ENCODE results near the gene SLC25A23.
A peak's percentile ranks its signal among the peaks of the same experiment; 100 is the strongest.

SLC25A23 gene

DNA sequence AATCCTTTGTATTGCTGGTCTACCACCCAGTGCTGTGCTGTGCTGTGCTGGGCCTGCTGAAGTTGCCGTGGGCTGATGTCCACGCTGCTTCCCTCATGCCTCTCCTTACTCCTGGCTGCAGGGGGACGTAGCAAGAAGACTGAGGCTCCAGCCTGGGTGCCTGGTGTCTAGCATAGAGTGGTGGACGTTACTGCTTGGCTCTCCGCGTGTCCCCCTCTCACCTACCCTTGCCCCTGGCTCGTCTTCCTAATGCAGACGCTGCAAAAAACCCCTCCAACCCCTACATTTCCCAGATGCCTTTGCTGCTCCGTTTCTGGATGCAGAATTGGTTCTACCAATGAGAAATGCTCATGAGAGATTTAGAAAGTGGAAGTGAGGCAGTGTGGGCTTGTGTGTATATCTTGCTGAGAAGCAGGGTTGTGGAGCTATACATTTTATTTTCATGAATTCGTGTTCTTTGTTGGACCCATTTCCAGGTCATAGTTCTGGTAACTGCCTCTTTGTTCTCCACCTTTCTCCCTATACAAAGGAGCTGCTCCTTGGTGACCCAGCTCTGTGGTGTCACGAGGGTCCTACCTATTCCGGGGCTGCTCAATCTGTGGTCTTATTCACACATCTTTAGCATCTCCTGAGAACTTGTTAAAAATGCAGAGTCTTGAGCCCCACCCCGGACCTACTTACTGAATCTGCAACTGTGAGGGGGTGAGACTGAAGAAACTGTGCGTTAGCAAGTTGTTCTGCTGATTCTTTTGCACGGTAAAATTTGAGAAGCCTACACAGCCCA lies 29.9 kb upstream of the SLC25A23 start:
- no peaks in the 10 kb centered on the region for H3K36me3 ChIP-seq (ENCODE audit: control insufficient read depth in 4 of 4, insufficient read depth in 4 of 4, low read length in 3 of 4)
- H3K27me3 ChIP-seq (replicated peaks in 2 of 5; ENCODE audit: control insufficient read depth in 4 of 5, insufficient read depth in 5 of 5, low read length in 4 of 5), result no peaks in the 10 kb centered on the region
- WGBS (ENCODE audit: insufficient coverage), result 72% methylated on average over 7 of the region's 15 CpGs
- H3K4me1 ChIP-seq (ENCODE audit: control extremely low read depth in 1 of 4, control insufficient read depth in 4 of 4, insufficient read depth in 4 of 4, low read length in 3 of 4), result no peaks in the 10 kb centered on the region
- peak overlapping the region in 2 of 7 experiments; percentile 7 to 17 for H3K4me3 ChIP-seq (ENCODE audit: control insufficient read depth in 1 of 7, extremely low read depth in 1 of 7, insufficient read depth in 4 of 7, low read depth in 2 of 7, low read length in 6 of 7)
- peaks cover 0 to 9% (median 3%) of the 10 kb centered on the region in 5 experiments for H3K9me3 ChIP-seq (ENCODE audit: control extremely low read depth in 1 of 5, control insufficient read depth in 4 of 5, insufficient read depth in 2 of 5, low read depth in 1 of 5, low read length in 4 of 5)
- no peak for DNase-seq
- ChIA-PET POLR2A (no interaction called here), CTCF (no interaction called here)
- H3K27ac ChIP-seq (ENCODE audit: insufficient read depth in 1 of 2, low read depth in 1 of 2, low read length in 2 of 2, poor library complexity in 1 of 2, severe bottlenecking in 2 of 2), result no peak overlapping the region

DNA sequence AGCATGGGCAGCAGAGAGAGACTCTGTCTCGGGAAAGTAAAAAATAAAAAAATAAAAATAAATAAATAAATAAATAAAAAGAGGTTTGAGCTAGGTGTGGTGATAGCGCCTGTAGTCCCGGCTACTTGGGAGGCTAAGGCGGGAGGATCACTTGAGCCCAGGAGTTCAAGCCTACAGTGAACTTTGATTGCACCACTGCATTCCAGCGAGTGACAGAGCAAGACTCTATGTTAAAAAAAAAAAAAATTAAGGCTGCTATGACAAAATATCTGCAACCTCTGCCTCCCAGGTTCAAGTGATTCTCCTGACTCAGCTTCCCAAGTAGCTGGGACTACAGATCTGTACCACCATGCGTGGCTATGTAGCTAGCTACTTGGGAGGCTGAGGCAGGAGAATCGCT lies 25.2 kb upstream of the SLC25A23 start:
- no peak for DNase-seq
- no peaks in the 10 kb centered on the region for H3K27me3 ChIP-seq (replicated peaks in 2 of 5; ENCODE audit: control insufficient read depth in 4 of 5, insufficient read depth in 5 of 5, low read length in 4 of 5)
- peaks cover 0 to 20% (median 18%) of the 10 kb centered on the region in 4 experiments for H3K4me1 ChIP-seq (ENCODE audit: control extremely low read depth in 1 of 4, control insufficient read depth in 4 of 4, insufficient read depth in 4 of 4, low read length in 3 of 4)
- H3K4me3 ChIP-seq (ENCODE audit: control insufficient read depth in 1 of 7, extremely low read depth in 1 of 7, insufficient read depth in 4 of 7, low read depth in 2 of 7, low read length in 6 of 7), result no peak overlapping the region
- no peak overlapping the region for H3K27ac ChIP-seq (ENCODE audit: insufficient read depth in 1 of 2, low read depth in 1 of 2, low read length in 2 of 2, poor library complexity in 1 of 2, severe bottlenecking in 2 of 2)
- H3K36me3 ChIP-seq (ENCODE audit: control insufficient read depth in 4 of 4, insufficient read depth in 4 of 4, low read length in 3 of 4), result no peaks in the 10 kb centered on the region
- ChIA-PET CTCF (interaction anchor here (0.7 to 1.4 kb wide), 2 partner anchors 18 to 230 kb away, joined by 3 to 4 read pairs; no protein-coding TSS in a partner anchor), POLR2A (no interaction called here)
- WGBS (ENCODE audit: insufficient coverage), result 96% methylated on average over 5 of the region's 7 CpGs
- H3K9me3 ChIP-seq (ENCODE audit: control extremely low read depth in 1 of 5, control insufficient read depth in 4 of 5, insufficient read depth in 2 of 5, low read depth in 1 of 5, low read length in 4 of 5), result no peaks in the 10 kb centered on the region

DNA sequence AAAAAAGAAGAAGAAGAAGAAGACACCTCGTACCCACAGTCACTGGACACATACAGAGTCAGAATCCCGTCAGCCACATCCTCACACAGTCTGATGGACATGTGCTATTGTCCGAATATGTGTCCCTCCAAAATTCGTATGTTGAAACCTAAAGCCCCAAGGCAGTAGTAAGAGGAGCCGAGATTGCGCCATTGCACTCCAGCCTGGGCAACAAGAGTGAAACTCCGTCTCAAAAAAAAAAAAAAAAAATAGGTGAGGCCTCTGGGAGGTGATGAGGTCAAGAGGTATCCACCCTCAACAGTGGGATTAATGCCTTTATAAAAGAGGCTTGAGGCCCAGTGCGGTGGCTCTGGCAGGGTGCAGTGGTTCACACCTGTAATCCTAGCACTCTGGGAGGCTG lies 24.6 kb upstream of the SLC25A23 start:
- Histone ChIP-seq H3K4me3 (ENCODE audit: control insufficient read depth in 1 of 7, extremely low read depth in 1 of 7, insufficient read depth in 4 of 7, low read depth in 2 of 7, low read length in 6 of 7) (no peak overlapping the region), H3K27me3 (replicated peaks in 2 of 5; ENCODE audit: control insufficient read depth in 4 of 5, insufficient read depth in 5 of 5, low read length in 4 of 5) (no peaks in the 10 kb centered on the region), H3K36me3 (ENCODE audit: control insufficient read depth in 4 of 4, insufficient read depth in 4 of 4, low read length in 3 of 4) (no peaks in the 10 kb centered on the region), H3K4me1 (ENCODE audit: control extremely low read depth in 1 of 4, control insufficient read depth in 4 of 4, insufficient read depth in 4 of 4, low read length in 3 of 4) (peaks cover 0 to 20% (median 18%) of the 10 kb centered on the region in 4 experiments), H3K27ac (ENCODE audit: insufficient read depth in 1 of 2, low read depth in 1 of 2, low read length in 2 of 2, poor library complexity in 1 of 2, severe bottlenecking in 2 of 2) (no peak overlapping the region), H3K9me3 (ENCODE audit: control extremely low read depth in 1 of 5, control insufficient read depth in 4 of 5, insufficient read depth in 2 of 5, low read depth in 1 of 5, low read length in 4 of 5) (no peaks in the 10 kb centered on the region)
- CTCF ChIA-PET, result no interaction called here
- 97% methylated on average over 6 of the region's 8 CpGs for WGBS (ENCODE audit: insufficient coverage)
- no peak for DNase-seq
- POLR2A ChIA-PET, result no interaction called here

DNA sequence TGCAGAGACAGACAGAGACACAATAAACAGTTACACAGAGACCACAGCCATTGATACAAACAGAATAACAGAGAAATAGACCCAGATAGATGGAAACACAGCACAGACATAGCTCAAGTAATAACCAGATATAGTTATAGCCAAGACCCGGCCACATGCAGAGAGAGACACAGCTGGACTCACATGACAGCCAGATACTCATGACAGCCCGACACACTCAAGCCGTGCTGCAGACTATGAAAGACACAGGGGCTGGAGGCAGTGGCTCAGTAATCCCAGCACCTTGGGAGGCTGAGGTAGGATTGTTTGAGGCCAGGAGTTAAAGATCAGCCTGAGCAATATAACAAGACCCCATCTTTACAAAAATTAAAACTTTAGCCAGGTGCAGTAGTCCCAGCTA lies 23.6 kb upstream of the SLC25A23 start:
- peaks cover 0 to 3% (median 0%) of the 10 kb centered on the region in 4 experiments for H3K36me3 ChIP-seq (ENCODE audit: control insufficient read depth in 4 of 4, insufficient read depth in 4 of 4, low read length in 3 of 4)
- ChIA-PET POLR2A (no interaction called here), CTCF (interaction anchor here (1.3 to 3.6 kb wide), 3 partner anchors 9 to 20 kb away, joined by 3 to 18 read pairs (median 4); partner anchors contain the start of gene TUBB4A)
- DNase-seq, result no peak
- peaks cover 0 to 20% (median 18%) of the 10 kb centered on the region in 4 experiments for H3K4me1 ChIP-seq (ENCODE audit: control extremely low read depth in 1 of 4, control insufficient read depth in 4 of 4, insufficient read depth in 4 of 4, low read length in 3 of 4)
- no peak overlapping the region for H3K27ac ChIP-seq (ENCODE audit: insufficient read depth in 1 of 2, low read depth in 1 of 2, low read length in 2 of 2, poor library complexity in 1 of 2, severe bottlenecking in 2 of 2)
- no peaks in the 10 kb centered on the region for H3K9me3 ChIP-seq (ENCODE audit: control extremely low read depth in 1 of 5, control insufficient read depth in 4 of 5, insufficient read depth in 2 of 5, low read depth in 1 of 5, low read length in 4 of 5)
- no CpG with 5 or more reads among the region's 3 CpGs for WGBS (ENCODE audit: insufficient coverage)
- no peaks in the 10 kb centered on the region for H3K27me3 ChIP-seq (replicated peaks in 2 of 5; ENCODE audit: control insufficient read depth in 4 of 5, insufficient read depth in 5 of 5, low read length in 4 of 5)
- no peak overlapping the region for H3K4me3 ChIP-seq (ENCODE audit: control insufficient read depth in 1 of 7, extremely low read depth in 1 of 7, insufficient read depth in 4 of 7, low read depth in 2 of 7, low read length in 6 of 7)

DNA sequence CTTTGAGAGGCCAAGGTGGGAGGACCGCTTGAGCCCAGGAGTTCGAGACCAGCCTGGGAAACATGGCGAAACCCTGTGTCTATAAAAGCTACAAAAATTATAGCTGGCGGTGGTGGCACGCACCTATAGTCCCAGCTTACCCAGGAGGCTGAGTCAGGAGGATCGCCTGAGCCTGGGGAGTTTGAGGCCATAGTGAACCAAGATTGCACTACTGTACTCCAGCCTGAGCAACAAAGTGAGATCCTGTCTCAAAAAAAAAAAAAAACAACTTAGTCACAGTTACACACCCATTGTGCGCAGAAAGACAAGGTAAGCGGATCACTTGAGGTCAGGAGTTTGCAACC lies 22.7 kb upstream of the SLC25A23 start:
- ChIA-PET POLR2A (no interaction called here), CTCF (interaction anchor here (0.9 to 3.6 kb wide), 7 partner anchors 9 to 60 kb away, joined by 3 to 18 read pairs (median 5); partner anchors contain the start of gene TUBB4A)
- whole genome bisulfite sequencing (ENCODE audit: insufficient coverage), result 98% methylated on average over 7 of the region's 8 CpGs
- no peak for DNase-seq
- H3K27ac ChIP-seq (ENCODE audit: insufficient read depth in 1 of 2, low read depth in 1 of 2, low read length in 2 of 2, poor library complexity in 1 of 2, severe bottlenecking in 2 of 2), result peak overlapping the region in 1 of 2 experiments; percentile 86
- H3K27me3 ChIP-seq (replicated peaks in 2 of 5; ENCODE audit: control insufficient read depth in 4 of 5, insufficient read depth in 5 of 5, low read length in 4 of 5), result no peaks in the 10 kb centered on the region
- peak overlapping the region in 2 of 7 experiments; percentile 71 to 80 for H3K4me3 ChIP-seq (ENCODE audit: control insufficient read depth in 1 of 7, extremely low read depth in 1 of 7, insufficient read depth in 4 of 7, low read depth in 2 of 7, low read length in 6 of 7)
- H3K36me3 ChIP-seq (ENCODE audit: control insufficient read depth in 4 of 4, insufficient read depth in 4 of 4, low read length in 3 of 4), result peaks cover 0 to 3% (median 0%) of the 10 kb centered on the region in 4 experiments
- peaks cover 0 to 20% (median 18%) of the 10 kb centered on the region in 4 experiments for H3K4me1 ChIP-seq (ENCODE audit: control extremely low read depth in 1 of 4, control insufficient read depth in 4 of 4, insufficient read depth in 4 of 4, low read length in 3 of 4)
- H3K9me3 ChIP-seq (ENCODE audit: control extremely low read depth in 1 of 5, control insufficient read depth in 4 of 5, insufficient read depth in 2 of 5, low read depth in 1 of 5, low read length in 4 of 5), result no peaks in the 10 kb centered on the region

DNA sequence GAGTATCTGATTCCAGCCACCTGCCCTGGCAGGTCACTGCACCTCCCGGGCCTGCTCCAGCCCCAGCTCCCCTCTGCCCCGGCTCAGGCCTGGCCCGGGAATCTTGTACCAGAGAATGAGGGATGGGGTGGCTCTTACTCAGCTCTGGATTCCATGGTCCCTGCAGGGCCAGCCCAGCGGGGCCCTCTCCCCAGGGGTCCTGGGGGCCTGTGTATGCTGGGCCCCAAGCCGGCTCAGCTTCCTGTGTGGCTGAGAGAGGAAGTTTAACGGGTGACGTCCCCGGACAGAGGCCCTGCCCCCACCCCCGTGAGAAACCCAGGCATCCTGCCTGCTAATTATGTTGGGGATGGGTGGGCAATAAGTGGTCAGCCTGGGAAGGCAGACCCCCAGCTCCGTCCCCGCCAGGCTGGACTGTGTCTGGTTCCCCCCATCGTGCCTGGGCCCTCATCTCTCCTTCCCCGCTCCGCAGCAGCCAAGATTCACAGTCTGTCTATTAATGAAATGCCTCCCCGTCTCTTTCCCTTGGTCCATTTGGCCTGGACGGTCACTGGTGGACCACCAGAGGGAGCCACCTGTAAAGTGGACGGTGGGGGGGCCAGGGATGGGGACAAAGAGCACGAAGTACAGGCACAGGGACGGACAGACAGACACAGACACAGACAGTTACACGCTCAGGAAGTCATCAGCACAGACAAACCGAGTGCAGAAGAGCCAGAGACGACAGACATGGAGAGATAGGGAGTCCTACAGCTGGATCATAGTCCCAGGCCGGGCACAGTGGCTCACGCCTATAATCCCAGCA lies 22.1 kb upstream of the SLC25A23 start, which contains the start of gene DENND1C:
Gene DENND1C (minus strand): TSS at position 247 of the 802 bp plus-strand sequence. CDS start 92 bp downstream, at position 155.
- DNase-seq, result peak; percentile 49 to 79 (median 72)
- H3K27me3 ChIP-seq (replicated peaks in 2 of 5; ENCODE audit: control insufficient read depth in 4 of 5, insufficient read depth in 5 of 5, low read length in 4 of 5), result no peaks in the 10 kb centered on the region
- H3K9me3 ChIP-seq (ENCODE audit: control extremely low read depth in 1 of 5, control insufficient read depth in 4 of 5, insufficient read depth in 2 of 5, low read depth in 1 of 5, low read length in 4 of 5), result no peaks in the 10 kb centered on the region
- H3K4me1 ChIP-seq (ENCODE audit: control extremely low read depth in 1 of 4, control insufficient read depth in 4 of 4, insufficient read depth in 4 of 4, low read length in 3 of 4), result peaks cover 0 to 20% (median 18%) of the 10 kb centered on the region in 4 experiments
- H3K36me3 ChIP-seq (ENCODE audit: control insufficient read depth in 4 of 4, insufficient read depth in 4 of 4, low read length in 3 of 4), result peaks cover 0 to 8% (median 2%) of the 10 kb centered on the region in 4 experiments
- 14% methylated on average over 19 of the region's 24 CpGs for WGBS (ENCODE audit: insufficient coverage)
- peak within 1 kb of the TSS; percentile 72 to 86 for H3K27ac ChIP-seq (ENCODE audit: insufficient read depth in 1 of 2, low read depth in 1 of 2, low read length in 2 of 2, poor library complexity in 1 of 2, severe bottlenecking in 2 of 2)
- POLR2A ChIA-PET, result interaction anchor here (0.8 kb wide), 1 partner anchor 359 kb away, joined by 4 read pairs; no protein-coding TSS in a partner anchor
- peak within 1 kb of the TSS; percentile 22 to 83 (median 68) for H3K4me3 ChIP-seq (ENCODE audit: control insufficient read depth in 1 of 7, extremely low read depth in 1 of 7, insufficient read depth in 4 of 7, low read depth in 2 of 7, low read length in 6 of 7)
- CTCF ChIA-PET, result interaction anchor here (0.6 to 3.6 kb wide), 15 partner anchors 9 to 382 kb away, joined by 3 to 18 read pairs (median 4); partner anchors contain the start of gene TUBB4A
